ENCODE measurements around the gene UBP1. TPM values are rescaled to one million over a fixed set of nuclear protein-coding genes. Genes with fewer than 3 reads are reported as not detected.

The UBP1 gene
- total RNA-seq, 1 experiment from 2014 or later = 69.5 TPM

DNA sequence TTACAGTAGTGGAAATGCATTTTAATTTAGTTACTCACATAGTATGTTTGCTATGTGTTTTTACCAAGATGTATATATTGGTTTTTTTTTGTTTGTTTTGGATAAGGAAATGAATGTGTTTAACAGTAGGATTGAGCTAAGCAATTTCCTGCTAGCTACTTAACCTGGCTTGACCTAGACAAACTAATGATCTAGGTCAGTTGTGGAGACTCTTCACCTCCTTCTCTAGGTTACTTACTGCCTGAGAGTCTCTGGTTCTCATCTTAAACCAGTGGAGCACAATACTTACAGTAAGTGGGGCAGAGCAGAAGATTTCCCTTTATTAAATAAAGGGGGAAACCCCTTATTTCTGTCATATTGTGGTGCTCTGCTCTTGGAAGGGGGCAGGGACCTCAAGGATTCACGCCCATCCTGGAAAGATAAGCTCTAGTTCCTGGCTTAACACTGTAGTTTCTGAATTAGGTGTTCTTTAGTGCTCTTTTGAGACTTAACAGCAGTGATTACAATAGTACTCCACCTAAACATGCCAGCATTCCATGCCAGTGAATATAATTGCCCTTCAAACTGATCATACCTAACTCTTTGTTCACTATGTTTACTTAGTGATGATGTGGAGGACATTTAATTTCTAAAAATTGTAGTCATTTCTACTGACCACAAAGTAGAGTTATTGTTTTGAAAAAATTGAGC, 79.9 kb downstream of the UBP1 start:
- intact Hi-C loops (cut with micrococcal nuclease) = no loop called here
- Histone ChIP-seq H3K9me3 (ENCODE audit: control insufficient read depth in 1 of 2, insufficient read depth in 1 of 2, low read depth in 1 of 2, low read length in 2 of 2) (no peaks in the 10 kb centered on the region), H3K27ac (ENCODE audit: low read depth, low read length) (peak overlapping the region; percentile 28; the same call in 1 of the 2 replicates), H3K9me2 (ENCODE audit: insufficient read depth) (no peaks in the 10 kb centered on the region), H3K27me3 (ENCODE audit: insufficient read depth, low read length) (no peaks in the 10 kb centered on the region), H3K79me2 (ENCODE audit: insufficient read depth, low read length) (no peaks in the 10 kb centered on the region), H3K9ac (ENCODE audit: low read length) (peak overlapping the region; percentile 47), H3K4me1 (ENCODE audit: control insufficient read depth in 1 of 2, insufficient read depth in 2 of 2, low read length in 2 of 2) (peaks cover 26 to 56% of the 10 kb centered on the region in 2 experiments), H4K20me1 (ENCODE audit: insufficient read depth) (no peaks in the 10 kb centered on the region), H3K4me3 (replicated peaks in 1 of 2; ENCODE audit: low read depth in 1 of 2, low read length in 2 of 2) (peak overlapping the region in 1 of 2 experiments; percentile 17; a peak in 2 of 4 replicates), H3K4me2 (ENCODE audit: low read length) (peak overlapping the region; percentile 74), H2AFZ (ENCODE audit: low read depth, low read length, poor library complexity, severe bottlenecking) (no peak overlapping the region), H3K36me3 (ENCODE audit: control insufficient read depth in 1 of 2, insufficient read depth in 2 of 2, low read length in 2 of 2) (no peaks in the 10 kb centered on the region)
- ChIA-PET POLR2A (no interaction called here), CTCF (interaction anchor here (4.2 kb wide), 1 partner anchor 12 kb away, joined by 24 read pairs; no protein-coding TSS in a partner anchor), RAD21 (ENCODE audit: low non-redundant PET in 1 of 2, low total read pairs in 2 of 2, uncharacterized antibody in 2 of 2, unreplicated experiment in 2 of 2) (no interaction called here)
- ATAC-seq (peak; percentile 75), DNase-seq (ENCODE audit: low read depth, low spot score) (peak; percentile 54)
- BruUV-seq (replicated peaks) = no TSS peak
- TF ChIP-seq SP1 (IDR thresholded peaks at IDR 0.05; ENCODE audit: low read depth) (peak; percentile 75; the same call in 1 of the 2 replicates), ELF1 (IDR thresholded peaks at IDR 0.05; ENCODE audit: borderline replicate concordance, low read depth) (no peak), SIN3A (IDR thresholded peaks at IDR 0.05; ENCODE audit: low read depth) (peak; percentile 63), JUND (IDR thresholded peaks at IDR 0.05) (peak; percentile 70), FOSL1 (IDR thresholded peaks at IDR 0.05; ENCODE audit: low read depth) (peak; percentile 73), ZFX (IDR thresholded peaks at IDR 0.05) (no peak), CEBPB (IDR thresholded peaks at IDR 0.05; ENCODE audit: low read depth) (peak; percentile 41; the same call in 1 of the 2 replicates), CBX3 (IDR thresholded peaks at IDR 0.05; ENCODE audit: low read depth) (peak; percentile 53; the same call in 1 of the 2 replicates)
- TF ChIP-seq, protein P1, sequence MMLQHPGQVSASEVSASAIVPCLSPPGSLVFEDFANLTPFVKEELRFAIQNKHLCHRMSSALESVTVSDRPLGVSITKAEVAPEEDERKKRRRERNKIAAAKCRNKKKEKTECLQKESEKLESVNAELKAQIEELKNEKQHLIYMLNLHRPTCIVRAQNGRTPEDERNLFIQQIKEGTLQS (IDR thresholded peaks at IDR 0.05) = no peak

GRCh38 chr3:33358172-33358781, 81.9 kb downstream of the UBP1 start:
- Histone ChIP-seq H3K4me3 (replicated peaks in 1 of 2; ENCODE audit: low read depth in 1 of 2, low read length in 2 of 2) (no peak overlapping the region), H3K9ac (ENCODE audit: low read length) (no peak overlapping the region), H3K79me2 (ENCODE audit: insufficient read depth, low read length) (no peaks in the 10 kb centered on the region), H3K4me2 (ENCODE audit: low read length) (no peak overlapping the region), H3K27ac (ENCODE audit: low read depth, low read length) (no peak overlapping the region), H3K36me3 (ENCODE audit: control insufficient read depth in 1 of 2, insufficient read depth in 2 of 2, low read length in 2 of 2) (no peaks in the 10 kb centered on the region), H3K4me1 (ENCODE audit: control insufficient read depth in 1 of 2, insufficient read depth in 2 of 2, low read length in 2 of 2) (peaks cover 22 to 48% of the 10 kb centered on the region in 2 experiments), H3K27me3 (ENCODE audit: insufficient read depth, low read length) (no peaks in the 10 kb centered on the region), H3K9me2 (ENCODE audit: insufficient read depth) (no peaks in the 10 kb centered on the region), H2AFZ (ENCODE audit: low read depth, low read length, poor library complexity, severe bottlenecking) (no peak overlapping the region), H3K9me3 (ENCODE audit: control insufficient read depth in 1 of 2, insufficient read depth in 1 of 2, low read depth in 1 of 2, low read length in 2 of 2) (no peaks in the 10 kb centered on the region), H4K20me1 (ENCODE audit: insufficient read depth) (no peaks in the 10 kb centered on the region)
- intact Hi-C loops (cut with micrococcal nuclease) = no loop called here
- BruUV-seq (replicated peaks) = no TSS peak
- ATAC-seq = no peak
- no peak for TF ChIP-seq ZFX (IDR thresholded peaks at IDR 0.05)
- TF ChIP-seq CTCF (IDR thresholded peaks at IDR 0.05 in 2 of 3, conservative IDR thresholded peaks at IDR 0.05 in 1 of 3; ENCODE audit: borderline replicate concordance in 1 of 3, insufficient read depth in 1 of 3, low read depth in 2 of 3, low read length in 2 of 3) = no peak
- TF ChIP-seq CBX3 (IDR thresholded peaks at IDR 0.05; ENCODE audit: low read depth) = no peak
- TF ChIP-seq SIN3A (IDR thresholded peaks at IDR 0.05; ENCODE audit: low read depth) = no peak
- TF ChIP-seq CEBPB (IDR thresholded peaks at IDR 0.05; ENCODE audit: low read depth) = no peak
- TF ChIP-seq, protein P2, sequence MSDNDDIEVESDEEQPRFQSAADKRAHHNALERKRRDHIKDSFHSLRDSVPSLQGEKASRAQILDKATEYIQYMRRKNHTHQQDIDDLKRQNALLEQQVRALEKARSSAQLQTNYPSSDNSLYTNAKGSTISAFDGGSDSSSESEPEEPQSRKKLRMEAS (IDR thresholded peaks at IDR 0.05) = no peak
- no peak for TF ChIP-seq YY1 (IDR thresholded peaks at IDR 0.05; ENCODE audit: extremely low read depth, insufficient replicate concordance, low read depth, low read length)
- RAD21 ChIA-PET (ENCODE audit: low non-redundant PET in 1 of 2, low total read pairs in 2 of 2, uncharacterized antibody in 2 of 2, unreplicated experiment in 2 of 2) = no interaction called here
- CTCF ChIA-PET = interaction anchor here (0.6 to 4.2 kb wide), 2 partner anchors 14 kb away, joined by 3 to 24 read pairs; no protein-coding TSS in a partner anchor
- DNase-seq (ENCODE audit: low read depth, low spot score) = no peak
- POLR2A ChIA-PET = no interaction called here
